Thoracic aorta (tissue), 2 donors: ENCODE results near the gene FBXW5. TPM values are rescaled to one million over a fixed set of nuclear protein-coding genes. Genes with fewer than 3 reads are reported as not detected.

Source experiments
- ATAC-seq: fragments of 150-250 bp; one replicate; pipeline ENCODE4 v1.8.0; 2017; ENCODE audit warnings: low read depth; ENCODE audit not compliant: insufficient number of reproducible peaks, low FRiP score
- DNase-seq: peaks from one replicate; pipeline ENCODE4 v3.0.0-alpha.2; 2020; ENCODE audit warnings: low spot score
- H3K27ac ChIP-seq, 2 donors: fragments of 200-600 bp; sonication (generic); 1 replicate in 1 of 2; 2 replicates in 1 of 2; pipeline ENCODE4 v1.5.1; 2016; ENCODE audit warnings: mild to moderate bottlenecking in 2 of 2, moderate library complexity in 2 of 2
- H3K27me3 ChIP-seq: fragments of 200-600 bp; sonication (generic); replicated peaks from 2 replicates; pipeline ENCODE4 v1.6.0; 2016; ENCODE audit warnings: mild to moderate bottlenecking; ENCODE audit not compliant: insufficient read depth
- H3K36me3 ChIP-seq: fragments of 200-600 bp; sonication (generic); one replicate; pipeline ENCODE4 v1.5.1; 2016
- H3K4me1 ChIP-seq, 2 donors: fragments of 200-600 bp; sonication (generic); 1 replicate in 1 of 2; 2 replicates in 1 of 2; pipeline versions ENCODE4 v1.5.1 to v1.6.0; 2016; ENCODE audit warnings: low read depth in 2 of 2, mild to moderate bottlenecking in 1 of 2; ENCODE audit not compliant: control insufficient read depth in 1 of 2
- H3K4me3 ChIP-seq: fragments of 200-600 bp; sonication (generic); 2 replicates; pipeline ENCODE4 v1.5.1; 2016; ENCODE audit warnings: mild to moderate bottlenecking
- H3K9me3 ChIP-seq: fragments of 200-600 bp; sonication (generic); 2 replicates; pipeline ENCODE4 v1.5.1; 2016
- CTCF ChIP-seq: fragments of 200-600 bp; sonication (generic); IDR thresholded peaks from one replicate; pipeline ENCODE4 v1.5.1; 2019; ENCODE audit warnings: antibody characterized with exemption
- total RNA-seq, 2 donors: library from RNA; depleted of rRNA; stranded (reverse); fragments of >200 nt; gene quantifications; one replicate each; pipeline versions ENCODE4 v1.1.0 to v1.2.3, GENCODE V29; 2016

The FBXW5 gene
- total RNA-seq, 2 donors from 2014 or later = 176 to 383 TPM

GRCh38 chr9:136960212-136960937 lies 15.8 kb upstream of the FBXW5 start:
- Histone ChIP-seq H3K36me3 (no peaks in the 10 kb centered on the region), H3K4me3 (no peak overlapping the region), H3K27ac (no peak overlapping the region), H3K4me1 (peaks cover 6 to 16% of the 10 kb centered on the region in 2 donors), H3K9me3 (no peaks in the 10 kb centered on the region), H3K27me3 (no peaks in the 10 kb centered on the region)
- ATAC-seq = no peak
- no peak for TF ChIP-seq CTCF
- DNase-seq = no peak

- Histone ChIP-seq H3K36me3 (no peaks in the 10 kb centered on the region), H3K9me3 (no peaks in the 10 kb centered on the region), H3K27me3 (no peaks in the 10 kb centered on the region), H3K27ac (no peak overlapping the region), H3K4me1 (peaks cover 6 to 16% of the 10 kb centered on the region in 2 donors), H3K4me3 (no peak overlapping the region)
- TF ChIP-seq CTCF = no peak
- DNase-seq = no peak
- ATAC-seq = no peak
These were observed 14.6 kb upstream of the FBXW5 start for GRCh38 chr9:136958898-136959850.

- Histone ChIP-seq H3K4me3 (no peak overlapping the region), H3K9me3 (no peaks in the 10 kb centered on the region), H3K4me1 (peaks cover 6 to 16% of the 10 kb centered on the region in 2 donors), H3K27me3 (no peaks in the 10 kb centered on the region), H3K36me3 (no peaks in the 10 kb centered on the region), H3K27ac (no peak overlapping the region)
- DNase-seq (no peak), ATAC-seq (no peak)
- no peak for TF ChIP-seq CTCF
These were observed 13.9 kb upstream of the FBXW5 start for GRCh38 chr9:136958473-136958872.

- H3K27me3 ChIP-seq = no peaks in the 10 kb centered on the region
- DNase-seq = no peak
- no peak overlapping the region for H3K27ac ChIP-seq
- H3K4me1 ChIP-seq = peaks cover 6 to 16% of the 10 kb centered on the region in 2 donors
- no peak for TF ChIP-seq CTCF
- H3K4me3 ChIP-seq = no peak overlapping the region
- no peaks in the 10 kb centered on the region for H3K36me3 ChIP-seq
- ATAC-seq = no peak
- no peaks in the 10 kb centered on the region for H3K9me3 ChIP-seq
These were observed 13.4 kb upstream of the FBXW5 start for GRCh38 chr9:136957901-136958300.

GRCh38 chr9:136957461-136957860 lies 12.9 kb upstream of the FBXW5 start:
- Histone ChIP-seq H3K36me3 (no peaks in the 10 kb centered on the region), H3K4me3 (no peak overlapping the region), H3K9me3 (no peaks in the 10 kb centered on the region), H3K27me3 (no peaks in the 10 kb centered on the region), H3K4me1 (peaks cover 6 to 16% of the 10 kb centered on the region in 2 donors), H3K27ac (no peak overlapping the region)
- ATAC-seq = no peak
- no peak for DNase-seq
- TF ChIP-seq CTCF = no peak
